ENCODE measurements around the gene NDUFA7. TPM values are rescaled to one million over a fixed set of nuclear protein-coding genes. Genes with fewer than 3 reads are reported as not detected.
"Not testable (repeated sequence)": the region's sequence is repeated elsewhere in the genome, so short reads cannot be mapped to it uniquely, and the experiment has no call there.

The NDUFA7 gene
- total RNA-seq, 4 donors from 2014 or later, result 4.5 to 22.1 (median 16.0) TPM

DNA sequence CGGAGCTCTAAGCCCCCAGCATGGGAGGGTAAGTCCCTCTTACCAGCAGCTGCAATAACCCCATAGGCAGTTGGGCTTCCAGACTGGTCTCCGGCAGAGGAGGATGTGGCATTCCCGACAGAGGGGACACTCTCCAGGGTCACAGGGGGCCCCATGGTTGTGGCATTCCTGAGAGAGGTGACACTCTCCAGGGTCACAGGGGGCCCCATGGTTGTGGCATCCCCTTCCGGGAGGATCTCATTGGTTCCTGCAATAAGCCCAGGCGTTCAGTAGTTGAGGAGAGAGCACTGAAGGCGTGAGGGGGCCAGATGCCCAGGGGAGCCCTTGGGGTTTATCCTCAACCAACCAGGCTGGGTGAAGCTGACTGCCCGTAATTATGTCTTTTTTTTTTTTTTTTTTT lies 18.4 kb downstream of the NDUFA7 start:
- H3K27me3 ChIP-seq, result no peaks in the 10 kb centered on the region
- no peak overlapping the region for H3K27ac ChIP-seq
- H3K4me1 ChIP-seq, result peaks cover 0 to 23% (median 7%) of the 10 kb centered on the region in 4 donors
- H3K36me3 ChIP-seq, result peaks cover 0 to 26% (median 0%) of the 10 kb centered on the region in 3 donors
- TF ChIP-seq, protein P1, sequence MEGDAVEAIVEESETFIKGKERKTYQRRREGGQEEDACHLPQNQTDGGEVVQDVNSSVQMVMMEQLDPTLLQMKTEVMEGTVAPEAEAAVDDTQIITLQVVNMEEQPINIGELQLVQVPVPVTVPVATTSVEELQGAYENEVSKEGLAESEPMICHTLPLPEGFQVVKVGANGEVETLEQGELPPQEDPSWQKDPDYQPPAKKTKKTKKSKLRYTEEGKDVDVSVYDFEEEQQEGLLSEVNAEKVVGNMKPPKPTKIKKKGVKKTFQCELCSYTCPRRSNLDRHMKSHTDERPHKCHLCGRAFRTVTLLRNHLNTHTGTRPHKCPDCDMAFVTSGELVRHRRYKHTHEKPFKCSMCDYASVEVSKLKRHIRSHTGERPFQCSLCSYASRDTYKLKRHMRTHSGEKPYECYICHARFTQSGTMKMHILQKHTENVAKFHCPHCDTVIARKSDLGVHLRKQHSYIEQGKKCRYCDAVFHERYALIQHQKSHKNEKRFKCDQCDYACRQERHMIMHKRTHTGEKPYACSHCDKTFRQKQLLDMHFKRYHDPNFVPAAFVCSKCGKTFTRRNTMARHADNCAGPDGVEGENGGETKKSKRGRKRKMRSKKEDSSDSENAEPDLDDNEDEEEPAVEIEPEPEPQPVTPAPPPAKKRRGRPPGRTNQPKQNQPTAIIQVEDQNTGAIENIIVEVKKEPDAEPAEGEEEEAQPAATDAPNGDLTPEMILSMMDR (IDR thresholded peaks at IDR 0.05), result no peak
- TF ChIP-seq EP300 (IDR thresholded peaks at IDR 0.05) (no peak), POLR2A (IDR thresholded peaks at IDR 0.05) (no peak)
- 72 to 73% methylated on average over 5 to 7 of the region's 7 CpGs for WGBS, 2 donors
- peak; percentile 2 to 9 for DNase-seq (ENCODE audit: low spot score in 2 of 2)
- no peaks in the 10 kb centered on the region for H3K9me3 ChIP-seq
- no peak overlapping the region for H3K4me3 ChIP-seq

DNA sequence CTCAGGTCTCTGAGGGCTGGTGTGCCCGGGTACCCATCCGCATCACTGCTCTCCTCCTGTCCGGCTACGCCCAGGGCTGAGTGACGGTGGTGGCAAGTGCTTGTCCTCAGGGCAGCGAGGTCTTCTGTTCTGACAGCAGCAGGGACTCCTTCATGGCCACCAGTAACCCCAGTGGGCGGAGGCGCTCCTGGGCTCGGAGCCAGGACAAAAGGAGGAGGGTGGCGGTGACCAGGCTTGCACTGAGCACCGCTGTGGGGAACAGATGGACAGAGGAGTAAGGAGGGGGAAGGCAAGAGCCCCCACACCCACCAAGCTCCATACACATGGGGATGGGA lies 18.9 kb downstream of the NDUFA7 start:
- Histone ChIP-seq H3K36me3 (peaks cover 0 to 26% (median 0%) of the 10 kb centered on the region in 3 donors), H3K27ac (peak overlapping the region in 1 of 4 donors; percentile 8), H3K9me3 (no peaks in the 10 kb centered on the region), H3K27me3 (no peaks in the 10 kb centered on the region), H3K4me1 (peaks cover 0 to 19% (median 3%) of the 10 kb centered on the region in 4 donors), H3K4me3 (no peak overlapping the region)
- DNase-seq (ENCODE audit: low spot score in 2 of 2), result peak; percentile 4 to 14
- TF ChIP-seq POLR2A (IDR thresholded peaks at IDR 0.05) (no peak), EP300 (IDR thresholded peaks at IDR 0.05) (no peak)
- TF ChIP-seq, protein P1 (IDR thresholded peaks at IDR 0.05), result no peak
- WGBS, 2 donors, result 20 to 50% methylated on average over 6 to 11 of the region's 11 CpGs

DNA sequence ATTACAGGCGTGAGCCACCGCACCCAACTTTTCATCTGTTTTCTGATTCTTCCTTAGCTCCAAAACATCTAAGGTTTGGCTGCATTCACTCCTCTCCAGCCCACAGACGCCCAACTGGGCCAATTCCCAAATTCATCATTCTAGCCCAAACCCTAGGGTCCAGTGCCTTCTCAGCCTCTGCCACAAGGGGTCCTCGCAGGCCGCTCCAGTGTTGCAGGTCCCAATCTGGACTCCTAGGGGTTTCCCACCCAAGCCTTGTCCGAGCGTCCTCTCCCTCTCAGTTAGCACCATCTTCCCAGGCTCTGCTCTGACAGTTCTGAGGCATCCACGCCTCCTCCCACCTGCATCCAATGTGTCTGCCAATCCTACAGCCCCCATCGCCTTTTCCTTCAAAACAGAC lies 29.8 kb downstream of the NDUFA7 start:
- H3K27me3 ChIP-seq; H3K4me3 ChIP-seq; H3K9me3 ChIP-seq; H3K27ac ChIP-seq; H3K36me3 ChIP-seq; DNase-seq (ENCODE audit: low spot score in 2 of 2); H3K4me1 ChIP-seq: not testable (repeated sequence)
- WGBS, 2 donors, result no CpG with 5 or more reads among the region's 9 CpGs

DNA sequence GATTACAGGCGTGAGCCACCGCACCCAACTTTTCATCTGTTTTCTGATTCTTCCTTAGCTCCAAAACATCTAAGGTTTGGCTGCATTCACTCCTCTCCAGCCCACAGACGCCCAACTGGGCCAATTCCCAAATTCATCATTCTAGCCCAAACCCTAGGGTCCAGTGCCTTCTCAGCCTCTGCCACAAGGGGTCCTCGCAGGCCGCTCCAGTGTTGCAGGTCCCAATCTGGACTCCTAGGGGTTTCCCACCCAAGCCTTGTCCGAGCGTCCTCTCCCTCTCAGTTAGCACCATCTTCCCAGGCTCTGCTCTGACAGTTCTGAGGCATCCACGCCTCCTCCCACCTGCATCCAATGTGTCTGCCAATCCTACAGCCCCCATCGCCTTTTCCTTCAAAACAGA lies 44.7 kb downstream of the NDUFA7 start:
- not testable (repeated sequence) for H3K4me1 ChIP-seq; H3K36me3 ChIP-seq; DNase-seq (ENCODE audit: low spot score in 2 of 2); H3K27me3 ChIP-seq; H3K4me3 ChIP-seq; H3K9me3 ChIP-seq; H3K27ac ChIP-seq
- no CpG with 5 or more reads among the region's 9 CpGs for WGBS, 2 donors

DNA sequence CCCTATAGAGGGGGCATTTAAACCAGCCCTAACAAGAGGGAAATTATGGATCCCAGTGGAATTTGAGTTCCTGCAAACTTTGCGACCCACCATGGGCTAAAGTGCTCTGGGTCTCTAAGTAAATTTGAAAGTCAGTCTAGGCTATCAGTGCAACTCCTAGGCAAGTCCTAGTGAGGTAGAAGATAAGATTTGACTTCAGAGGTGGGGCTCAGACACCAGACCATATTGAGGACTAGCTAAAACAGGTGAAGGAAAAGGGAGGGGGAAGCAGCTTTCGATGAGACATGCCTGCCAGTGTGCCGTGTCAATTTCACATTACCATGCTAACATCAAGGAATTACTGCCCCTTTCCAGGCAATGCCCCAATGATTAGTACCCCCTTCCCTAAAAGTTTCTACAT lies 51.5 kb downstream of the NDUFA7 start:
- 88 to 91% methylated on average over 3 of the region's 3 CpGs for WGBS, 2 donors

DNA sequence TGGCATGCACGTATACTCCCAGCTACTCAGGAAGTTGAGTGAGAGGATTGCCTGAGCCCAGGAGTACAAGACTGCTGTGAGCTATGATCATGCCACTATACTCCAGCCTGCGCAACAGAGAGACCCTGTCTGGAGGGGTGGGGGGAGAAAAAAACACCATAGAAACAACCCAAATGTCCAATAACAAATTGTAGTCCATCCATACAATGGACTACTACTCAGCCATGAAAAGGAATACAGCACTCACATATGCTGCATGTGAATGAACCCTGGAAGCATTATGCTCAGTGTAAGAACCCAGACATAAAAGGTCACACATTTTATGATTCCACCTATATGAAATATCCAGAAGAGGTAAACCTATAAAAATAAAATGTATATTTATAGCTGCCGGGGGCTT lies 55.3 kb downstream of the NDUFA7 start:
- peaks cover 0 to 25% (median 0%) of the 10 kb centered on the region in 3 donors for H3K36me3 ChIP-seq
- peaks cover 0 to 5% of the 10 kb centered on the region in 2 donors for H3K27me3 ChIP-seq
- H3K4me1 ChIP-seq, result peaks cover 0 to 13% (median 4%) of the 10 kb centered on the region in 4 donors
- DNase-seq (ENCODE audit: low spot score in 2 of 2), result peak in 1 of 2 donors; percentile 1
- no peak for TF ChIP-seq EP300 (IDR thresholded peaks at IDR 0.05)
- TF ChIP-seq, protein P1 (IDR thresholded peaks at IDR 0.05), result no peak
- TF ChIP-seq POLR2A (IDR thresholded peaks at IDR 0.05), result no peak
- H3K27ac ChIP-seq, result no peak overlapping the region
- 73 to 75% methylated on average over 3 of the region's 3 CpGs for WGBS, 2 donors
- no peaks in the 10 kb centered on the region for H3K9me3 ChIP-seq
- no peak overlapping the region for H3K4me3 ChIP-seq

More for the DNA sequence above, 51.5 kb downstream of the NDUFA7 start:
- Histone ChIP-seq H3K4me1 (peaks cover 0 to 13% (median 4%) of the 10 kb centered on the region in 4 donors), H3K9me3 (no peaks in the 10 kb centered on the region), H3K27me3 (peaks cover 0 to 5% of the 10 kb centered on the region in 2 donors), H3K4me3 (no peak overlapping the region), H3K36me3 (no peaks in the 10 kb centered on the region), H3K27ac (peak overlapping the region in 1 of 4 donors; percentile 78)
- TF ChIP-seq EP300 (IDR thresholded peaks at IDR 0.05) (no peak), POLR2A (IDR thresholded peaks at IDR 0.05) (no peak)
- TF ChIP-seq, protein P1 (IDR thresholded peaks at IDR 0.05), result no peak
- DNase-seq (ENCODE audit: low spot score in 2 of 2), result no peak

DNA sequence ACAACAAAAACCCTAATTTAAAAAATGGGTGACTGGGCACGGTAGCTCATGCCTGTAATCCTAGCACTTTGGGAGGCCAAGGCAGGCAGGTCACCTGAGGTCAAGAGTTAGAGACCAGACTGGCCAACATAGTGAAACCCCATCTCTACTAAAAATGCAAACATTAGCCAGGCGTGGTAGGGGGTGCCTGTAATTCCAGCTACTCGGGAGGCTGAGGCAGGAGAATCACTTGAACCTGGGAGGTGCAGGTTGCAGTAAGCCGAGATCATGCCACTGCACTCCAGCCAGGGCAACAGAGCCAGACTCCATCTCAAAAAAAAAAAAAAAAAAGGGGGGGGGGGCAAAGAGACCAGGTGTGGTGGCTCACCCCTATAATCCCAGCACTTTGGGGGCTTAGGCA lies 56.9 kb downstream of the NDUFA7 start:
- DNase-seq (ENCODE audit: low spot score in 2 of 2), result not testable (repeated sequence)
- 67 to 96% methylated on average over 4 of the region's 4 CpGs for WGBS, 2 donors

More for the DNA sequence above, 56.9 kb downstream of the NDUFA7 start:
- H3K4me1 ChIP-seq, H3K9me3 ChIP-seq, H3K4me3 ChIP-seq, H3K27me3 ChIP-seq, H3K27ac ChIP-seq: not testable (repeated sequence)
- peaks cover 0 to 35% (median 0%) of the 10 kb centered on the region in 3 donors for H3K36me3 ChIP-seq
